GM19239 (cell line): ENCODE data around the gene NFU1.

Source experiments
- DNase-seq: peaks from one replicate; pipeline ENCODE4 v3.0.0; 2011; ENCODE audit warnings: low spot score; ENCODE audit not compliant: insufficient read length
- FAIRE-seq: peaks from 2 replicates; lab custom pipeline; 2011; peaks lifted over from hg19 to GRCh38; lab: Jason Lieb, UNC

The NFU1 gene

GRCh38 chr2:69390471-69390870 is 46.8 kb downstream of the NFU1 start:
- no peak for DNase-seq
- FAIRE-seq = no peak

- FAIRE-seq (no peak), DNase-seq (no peak)
Observed at GRCh38 chr2:69390001-69390400, 47.2 kb downstream of the NFU1 start.

- DNase-seq (no peak), FAIRE-seq (no peak)
Observed at GRCh38 chr2:69389271-69389670, 48.0 kb downstream of the NFU1 start.

GRCh38 chr2:69387770-69388481 is 49.3 kb downstream of the NFU1 start:
- FAIRE-seq (peak; percentile 35), DNase-seq (no peak)

GRCh38 chr2:69386789-69387734 is 50.2 kb downstream of the NFU1 start, which contains the start of gene GFPT1:
Gene GFPT1, minus strand, starts transcription at chr2:69387227. Its CDS starts 156 bp downstream, at chr2:69387071.
- peak; percentile 93 for FAIRE-seq

GRCh38 chr2:69386360-69386759 is 50.9 kb downstream of the NFU1 start:
- DNase-seq (peak; percentile 19), FAIRE-seq (peak; percentile 4)

More at GRCh38 chr2:69386789-69387734, 50.2 kb downstream of the NFU1 start, which contains the start of gene GFPT1:
- peak; percentile 80 for DNase-seq

GRCh38 chr2:69385443-69386151 is 51.6 kb downstream of the NFU1 start:
- DNase-seq = no peak
- FAIRE-seq = no peak

- no peak for FAIRE-seq
- no peak for DNase-seq
Observed at GRCh38 chr2:69384618-69385081, 52.6 kb downstream of the NFU1 start.

- no peak for DNase-seq
- no peak for FAIRE-seq
Observed at GRCh38 chr2:69383176-69383812, 53.9 kb downstream of the NFU1 start.

- DNase-seq (no peak), FAIRE-seq (peak; percentile 39)
Observed at GRCh38 chr2:69382547-69382946, 54.7 kb downstream of the NFU1 start.

- DNase-seq (no peak), FAIRE-seq (no peak)
Observed at GRCh38 chr2:69381337-69381737, 55.9 kb downstream of the NFU1 start.

GRCh38 chr2:69380072-69380917 is 56.9 kb downstream of the NFU1 start:
- DNase-seq (no peak), FAIRE-seq (no peak)

GRCh38 chr2:69376403-69376802 is 60.8 kb downstream of the NFU1 start:
- FAIRE-seq (no peak), DNase-seq (no peak)

GRCh38 chr2:69375494-69376353 is 61.5 kb downstream of the NFU1 start:
- peak; percentile 61 for FAIRE-seq

GRCh38 chr2:69372767-69373166 is 64.5 kb downstream of the NFU1 start:
- no peak for DNase-seq
- no peak for FAIRE-seq

More at GRCh38 chr2:69375494-69376353, 61.5 kb downstream of the NFU1 start:
- DNase-seq = no peak

- no peak for FAIRE-seq
- DNase-seq = no peak
Observed at GRCh38 chr2:69369802-69370201, 67.4 kb downstream of the NFU1 start.

- no peak for DNase-seq
- no peak for FAIRE-seq
Observed at GRCh38 chr2:69368588-69368987, 68.6 kb downstream of the NFU1 start.

- DNase-seq (no peak), FAIRE-seq (no peak)
Observed at GRCh38 chr2:69359371-69359770, 77.9 kb downstream of the NFU1 start.
